Uterus (tissue), 4 donors: ENCODE results near the gene APOA5. TPM values are rescaled to one million over a fixed set of nuclear protein-coding genes. Genes with fewer than 3 reads are reported as not detected.
A peak's percentile ranks its signal among the peaks of the same experiment; 100 is the strongest.

Experiments used
- DNase-seq, 2 donors: peaks; one replicate each; pipeline ENCODE4 v3.0.0-alpha.2; 2019 to 2020
- H3K27ac ChIP-seq, 2 donors: fragments of 200-600 bp; sonication (generic); 1 replicate in 1 of 2; 2 replicates in 1 of 2; pipeline ENCODE4 v1.5.1; 2016 to 2018
- H3K27me3 ChIP-seq, 2 donors: fragments of 200-600 bp; sonication (generic); one replicate each; pipeline ENCODE4 v1.5.1; 2018 to 2019; ENCODE audit warnings: control low read depth in 1 of 2
- H3K36me3 ChIP-seq, 2 donors: fragments of 200-600 bp; sonication (generic); one replicate each; pipeline ENCODE4 v1.5.1; 2019; ENCODE audit warnings: control low read depth in 1 of 2
- H3K4me1 ChIP-seq, 2 donors: fragments of 200-600 bp; sonication (generic); one replicate each; pipeline ENCODE4 v1.5.1; 2018 to 2019; ENCODE audit warnings: control low read depth in 1 of 2
- H3K4me3 ChIP-seq, 2 donors: fragments of 200-600 bp; sonication (generic); 1 replicate in 1 of 2; 2 replicates in 1 of 2; pipeline ENCODE4 v1.5.1; 2018 to 2019; ENCODE audit warnings: mild to moderate bottlenecking in 1 of 2
- H3K9me3 ChIP-seq, 2 donors: fragments of 200-600 bp; sonication (generic); one replicate each; pipeline ENCODE4 v1.5.1; 2019; ENCODE audit warnings: control low read depth in 1 of 2
- CTCF ChIP-seq, 4 experiments: fragments of 200-600 bp in 2 of 4; fragments of 450-650 bp in 2 of 4; sonication (generic) in 2 of 4; IDR thresholded peaks; one replicate each; pipeline ENCODE4 v1.5.1; 2016 to 2019; ENCODE audit warnings: antibody characterized with exemption in 4 of 4, mild to moderate bottlenecking in 2 of 4, moderate library complexity in 1 of 4
- POLR2A ChIP-seq, 2 donors: fragments of 450-650 bp; IDR thresholded peaks; one replicate each; pipeline ENCODE4 v1.6.1; 2016; ENCODE audit warnings: antibody characterized with exemption in 2 of 2, mild to moderate bottlenecking in 1 of 2, moderate library complexity in 1 of 2
- intact Hi-C: fragments of 100-400 bp; cut with DNase I; formaldehyde crosslinking; loops from one replicate; pipeline ENCODE4 v1.15.1; 2023; ENCODE audit warnings: low total_unique reads
- total RNA-seq, 4 donors: library from RNA; depleted of rRNA in 3 of 4; stranded (reverse); fragments of >200 nt in 3 of 4; gene quantifications; one replicate each; pipeline versions ENCODE4 v1.1.0 to v1.2.4, GENCODE V29; 2014 to 2023
- donor health status: DM: yes; HTN: yes; CAD: no.

The APOA5 gene
- total RNA-seq, 4 donors from 2014 or later = not detected

DNA sequence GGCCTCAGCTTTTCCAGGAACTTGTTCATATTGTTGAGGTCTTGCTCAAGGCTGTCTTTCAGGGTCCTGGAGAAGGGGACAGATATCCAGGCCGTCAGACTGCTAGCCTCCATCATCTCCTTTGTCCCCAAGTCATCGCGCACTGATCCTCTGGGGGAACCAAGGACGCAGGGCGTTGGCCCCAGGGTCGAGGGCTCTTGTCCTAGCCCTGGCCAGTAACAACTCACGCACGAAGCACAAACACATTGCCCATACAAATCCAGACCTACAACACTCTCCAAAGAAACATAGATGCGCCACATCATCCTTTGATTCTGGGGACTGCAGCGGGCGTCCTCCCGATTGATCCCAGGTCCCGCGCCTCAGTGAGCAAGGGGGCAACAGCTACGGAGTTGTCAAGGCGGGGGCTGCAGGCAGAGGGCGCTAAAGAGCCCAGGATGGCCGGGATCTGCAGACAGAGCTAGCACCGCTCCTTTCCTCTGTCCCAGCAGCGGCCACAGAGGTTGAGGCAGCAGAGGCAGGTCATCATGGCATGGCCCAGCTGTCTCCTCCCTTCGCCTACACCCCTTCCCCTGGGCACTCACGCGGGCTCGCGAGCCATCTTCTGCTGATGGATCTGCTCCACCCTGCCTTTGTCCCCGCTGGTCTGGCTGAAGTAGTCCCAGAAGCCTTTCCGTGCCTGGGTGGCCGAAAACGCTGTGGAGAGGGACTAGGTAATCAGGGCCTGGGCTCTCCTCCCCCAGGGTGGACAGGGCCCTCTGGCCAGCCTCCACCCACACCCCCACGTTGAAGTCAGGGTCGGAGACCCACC is 472 bp downstream of the APOA5 start:
- intact Hi-C loops = loop anchor here (10.0 kb wide), 1 partner anchor 434 kb away; no protein-coding TSS in a partner anchor
- TF ChIP-seq CTCF (IDR thresholded peaks at IDR 0.05) = peak; percentile 78 to 90 (median 80)
- no peak for TF ChIP-seq POLR2A (IDR thresholded peaks at IDR 0.05)
- peak; percentile 64 to 69 for DNase-seq
- H3K4me3 ChIP-seq = no peak overlapping the region
- no peaks in the 10 kb centered on the region for H3K9me3 ChIP-seq
- peaks cover 7 to 10% of the 10 kb centered on the region in 2 donors for H3K4me1 ChIP-seq
- H3K36me3 ChIP-seq = no peaks in the 10 kb centered on the region
- H3K27me3 ChIP-seq = no peaks in the 10 kb centered on the region
- H3K27ac ChIP-seq = no peak overlapping the region

DNA sequence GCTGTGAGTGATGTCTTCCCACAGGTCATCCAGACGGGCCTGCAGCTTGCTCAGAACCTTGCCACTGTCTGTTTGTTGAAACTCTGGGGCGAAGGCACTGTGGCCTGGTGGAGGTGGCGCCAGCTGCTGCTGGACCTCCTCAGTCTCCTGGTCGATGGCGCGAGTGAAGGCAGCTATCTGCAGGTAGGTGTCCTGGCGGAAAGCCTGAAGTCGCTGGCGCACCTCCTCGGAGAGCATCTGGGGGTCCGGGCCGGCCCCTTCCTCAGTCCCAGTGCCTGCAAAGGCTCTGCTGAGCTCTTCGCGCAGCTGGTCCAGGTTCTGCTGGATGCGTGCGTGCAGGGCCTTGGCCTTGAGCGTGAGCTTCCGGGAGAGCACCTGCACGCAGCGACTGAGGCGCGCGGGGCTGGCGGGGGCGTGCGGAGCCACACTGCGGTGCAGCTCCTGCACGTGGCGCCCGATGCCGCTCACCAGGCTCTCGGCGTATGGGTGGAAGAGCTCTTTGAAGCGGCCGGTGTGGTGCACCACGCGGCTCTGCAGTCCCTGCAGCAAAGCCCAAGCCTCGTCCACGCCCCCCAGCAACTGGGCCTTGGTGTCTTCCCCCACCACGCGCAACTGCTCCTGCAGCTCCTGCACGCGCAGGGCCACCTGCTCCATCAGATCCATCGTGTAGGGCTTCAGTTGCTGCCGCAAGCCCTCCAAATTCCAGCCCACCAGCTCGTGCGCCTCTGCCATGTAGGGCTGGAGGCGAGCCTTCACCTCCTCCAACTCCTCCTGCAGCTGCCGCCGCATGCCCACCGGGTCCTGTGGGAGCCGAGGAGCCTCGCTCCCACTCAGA is 1.3 kb downstream of the APOA5 start:
- H3K36me3 ChIP-seq = no peaks in the 10 kb centered on the region
- intact Hi-C loops = loop anchor here (10.0 kb wide), 1 partner anchor 434 kb away; no protein-coding TSS in a partner anchor
- no peak for TF ChIP-seq CTCF (IDR thresholded peaks at IDR 0.05)
- no peak for TF ChIP-seq POLR2A (IDR thresholded peaks at IDR 0.05)
- H3K9me3 ChIP-seq = no peaks in the 10 kb centered on the region
- no peak overlapping the region for H3K4me3 ChIP-seq
- no peak overlapping the region for H3K27ac ChIP-seq
- DNase-seq = peak in 1 of 2 donors; percentile 16
- H3K27me3 ChIP-seq = no peaks in the 10 kb centered on the region
- peaks cover 7 to 10% of the 10 kb centered on the region in 2 donors for H3K4me1 ChIP-seq

DNA sequence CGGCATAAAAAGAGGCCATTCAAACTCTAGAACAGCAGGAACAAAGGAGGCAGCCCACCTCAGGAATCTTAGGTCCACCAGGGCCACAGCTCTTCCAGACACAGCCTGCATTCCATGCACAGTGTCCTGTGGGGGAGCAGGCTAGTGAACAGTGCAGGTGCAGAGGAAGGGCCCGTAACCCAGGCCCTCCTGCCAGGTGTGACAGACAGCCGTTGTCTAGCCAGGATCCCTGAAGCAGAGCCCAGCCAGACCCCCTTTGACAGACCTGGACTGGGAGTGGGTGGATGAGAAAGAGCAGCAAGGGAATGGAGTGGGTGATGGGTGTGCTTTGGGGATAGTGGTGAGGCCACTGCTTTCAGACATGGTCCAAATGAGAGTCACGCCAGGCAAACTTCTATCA is 2.7 kb downstream of the APOA5 start:
- intact Hi-C loops = loop anchor here (10.0 kb wide), 1 partner anchor 316 kb away; no protein-coding TSS in a partner anchor
- DNase-seq = no peak
- Histone ChIP-seq H3K27me3 (no peaks in the 10 kb centered on the region), H3K36me3 (no peaks in the 10 kb centered on the region), H3K9me3 (no peaks in the 10 kb centered on the region), H3K27ac (no peak overlapping the region), H3K4me3 (no peak overlapping the region), H3K4me1 (peaks cover 7 to 10% of the 10 kb centered on the region in 2 donors)
- TF ChIP-seq POLR2A (IDR thresholded peaks at IDR 0.05) (no peak), CTCF (IDR thresholded peaks at IDR 0.05) (no peak)

DNA sequence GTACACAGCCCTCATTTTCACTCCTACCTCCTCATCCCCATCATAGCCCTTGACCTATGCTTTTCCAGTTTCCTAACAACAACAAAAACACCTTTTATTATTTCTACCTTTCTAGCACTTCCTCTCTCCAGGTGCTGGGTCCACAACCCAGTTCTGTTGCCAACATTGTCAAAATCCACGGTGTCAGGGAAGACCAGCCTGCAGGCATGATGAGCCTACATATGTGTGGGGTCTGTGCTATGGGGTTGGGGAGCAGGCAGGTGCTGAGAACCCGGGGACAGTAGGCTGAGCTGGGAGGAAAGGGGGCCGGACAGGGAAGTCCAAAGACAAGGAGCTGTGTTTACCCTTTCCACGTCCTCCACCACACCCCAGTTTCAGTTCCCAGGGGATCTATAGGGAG is 3.1 kb downstream of the APOA5 start:
- TF ChIP-seq CTCF (IDR thresholded peaks at IDR 0.05) (no peak), POLR2A (IDR thresholded peaks at IDR 0.05) (no peak)
- peak overlapping the region; percentile 76 to 99 for H3K4me3 ChIP-seq
- no peaks in the 10 kb centered on the region for H3K36me3 ChIP-seq
- peak overlapping the region; percentile 68 to 79 for H3K27ac ChIP-seq
- peaks cover 7 to 10% of the 10 kb centered on the region in 2 donors for H3K4me1 ChIP-seq
- H3K9me3 ChIP-seq = no peaks in the 10 kb centered on the region
- DNase-seq = no peak
- no peaks in the 10 kb centered on the region for H3K27me3 ChIP-seq
- intact Hi-C loops = loop anchor here (10.0 kb wide), 1 partner anchor 316 kb away; no protein-coding TSS in a partner anchor
